Naive thymus-derived CD8-positive, alpha-beta T cell (primary cell): ENCODE results near the gene STXBP3. TPM values are rescaled to one million over a fixed set of nuclear protein-coding genes. Genes with fewer than 3 reads are reported as not detected.

Experiments
- ATAC-seq, 2 donors: fragments of 150-1000 bp; cut with Tn5 transposase in 1 of 2; sonication (Bioruptor Pico), chemical (Tn5 transposase) in 1 of 2; 1 replicate in 1 of 2; 2 replicates in 1 of 2; pipeline ENCODE4 v1.10.0; 2021; ENCODE audit warnings: mild to moderate bottlenecking in 2 of 2, moderate library complexity in 2 of 2
- POLR2A ChIA-PET: fragments of 350-600 bp; sonication (Branson Sonifier 250); formaldehyde crosslinking; loops from one replicate; lab custom pipeline; 2021; ENCODE audit warnings: antibody characterized with exemption; lab: Charles Lee
- DNase-seq, 10 donors: peaks; one replicate each; pipeline versions ENCODE4 v3.0.0 to v3.0.0-alpha.2; 2020 to 2022
- H3K27ac Mint-ChIP-seq, 10 donors: one replicate each; pipeline ENCODE4 v1.8.0; 2020 to 2022; ENCODE audit warnings: mild to moderate bottlenecking in 10 of 10, mixed read lengths in 10 of 10, moderate library complexity in 4 of 10, inconsistent platforms in 1 of 10
- H3K27me3 Mint-ChIP-seq, 5 donors: one replicate each; pipeline ENCODE4 v1.8.0; 2021 to 2022; ENCODE audit warnings: mixed read lengths in 5 of 5
- H3K36me3 Mint-ChIP-seq, 3 donors: one replicate each; pipeline ENCODE4 v1.8.0; 2020 to 2022; ENCODE audit warnings: mixed read lengths in 3 of 3, mild to moderate bottlenecking in 2 of 3, inconsistent platforms in 1 of 3
- H3K4me1 Mint-ChIP-seq, 4 donors: one replicate each; pipeline ENCODE4 v1.8.0; 2021 to 2022; ENCODE audit warnings: mixed read lengths in 4 of 4
- H3K4me3 Mint-ChIP-seq, 10 donors: one replicate each; pipeline ENCODE4 v1.8.0; 2020 to 2022; ENCODE audit warnings: mild to moderate bottlenecking in 10 of 10, mixed read lengths in 10 of 10, moderate library complexity in 6 of 10, inconsistent platforms in 1 of 10
- H3K9me3 Mint-ChIP-seq, 9 donors: one replicate each; pipeline ENCODE4 v1.8.0; 2020 to 2022; ENCODE audit warnings: mixed read lengths in 9 of 9, mild to moderate bottlenecking in 3 of 9, inconsistent platforms in 1 of 9, moderate library complexity in 1 of 9
- polyA plus RNA-seq, 3 donors: library from polyadenylated mRNA; unstranded; fragments of 300-500 nt; fragmentation: Illumina TruSeq; gene quantifications; one replicate each; pipeline ENCODE4 v1.2.3, GENCODE V29; 2021
- total RNA-seq, 8 experiments: library from RNA in 2 of 8; stranded (reverse) in 2 of 8; gene quantifications; one replicate each; pipeline ENCODE4 v1.2.3 and lab custom pipeline; 2021 to 2026

The STXBP3 gene
- total and polyA plus RNA-seq, 5 experiments from 2014 or later, result 39.8 to 83.6 (median 46.1) TPM

DNA sequence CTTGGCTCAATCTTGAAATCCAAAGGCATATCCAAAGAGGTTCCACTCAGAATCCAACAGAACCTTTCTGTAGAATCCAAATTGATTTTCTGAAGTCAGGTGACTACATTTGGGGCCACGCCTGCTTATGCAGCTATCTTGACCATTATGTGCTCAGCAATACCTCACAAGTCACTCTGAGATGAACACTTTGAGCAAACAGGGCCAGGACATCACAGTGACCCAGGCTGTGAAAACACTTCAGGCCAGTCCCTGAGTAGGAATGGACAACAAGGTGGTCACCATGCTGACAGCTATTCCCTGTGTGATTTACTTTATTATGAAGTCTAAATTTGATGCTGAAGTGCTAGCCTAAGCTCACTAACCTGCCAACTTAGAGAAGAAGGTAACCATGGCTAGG is 110.5 kb downstream of the STXBP3 start, which contains the start of gene AKNAD1:
TSS of gene AKNAD1 (minus strand) at position 101 of the 400 bp plus-strand sequence. CDS start 4,430 bp downstream, outside the sequence.
- POLR2A ChIA-PET, result no interaction called here
- H3K27me3 Mint-ChIP-seq, result peaks cover 13 to 31% (median 18%) of the 10 kb centered on the region in 5 donors
- peaks cover 6 to 16% (median 13%) of the 10 kb centered on the region in 4 donors for H3K4me1 Mint-ChIP-seq
- ATAC-seq (no peak), DNase-seq (no peak)
- H3K4me3 Mint-ChIP-seq, result no peak within 1 kb of the TSS
- no peaks in the 10 kb centered on the region for H3K9me3 Mint-ChIP-seq
- peak within 1 kb of the TSS in 2 of 10 donors; percentile 1 to 76 for H3K27ac Mint-ChIP-seq
- no peaks in the 10 kb centered on the region for H3K36me3 Mint-ChIP-seq

DNA sequence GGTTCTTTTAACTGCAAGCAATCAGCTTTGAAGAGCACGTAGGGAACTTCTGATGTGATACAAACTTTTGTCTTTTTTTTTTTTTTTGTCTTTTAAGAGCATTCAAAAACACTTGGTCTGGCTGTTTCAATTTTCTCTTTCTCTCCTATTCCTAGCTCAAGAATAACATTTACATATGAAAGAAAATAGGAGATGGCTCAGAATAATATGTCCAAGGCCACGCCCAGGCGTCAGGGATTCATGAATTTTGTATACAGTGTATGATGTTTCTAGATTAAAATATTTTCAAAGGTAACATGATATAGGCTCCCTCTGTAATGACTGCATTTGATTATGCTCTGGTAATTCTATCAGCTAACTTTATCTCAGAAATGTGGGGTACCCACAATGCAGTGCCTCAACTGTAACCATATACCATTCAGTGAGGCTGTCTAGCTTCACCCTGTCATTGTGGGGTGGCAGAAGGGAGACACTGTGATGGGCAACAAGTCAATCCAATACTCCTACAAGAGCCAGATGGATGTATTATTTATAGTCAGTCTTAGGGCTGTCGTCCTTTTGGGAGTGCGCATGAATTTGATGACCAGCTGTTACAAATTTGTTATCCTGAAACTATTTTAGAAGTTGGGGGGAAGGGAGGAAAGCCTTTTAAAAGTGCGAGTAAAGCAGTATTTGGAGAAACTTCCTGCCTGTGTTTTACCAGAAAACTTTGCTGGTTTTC is 111.9 kb downstream of the STXBP3 start:
- Mint-ChIP-seq H3K27me3 (peaks cover 11 to 31% (median 13%) of the 10 kb centered on the region in 5 donors), H3K4me3 (no peak overlapping the region), H3K27ac (no peak overlapping the region), H3K4me1 (peaks cover 0 to 19% (median 7%) of the 10 kb centered on the region in 4 donors), H3K36me3 (no peaks in the 10 kb centered on the region), H3K9me3 (no peaks in the 10 kb centered on the region)
- DNase-seq (no peak), ATAC-seq (no peak)
- POLR2A ChIA-PET, result interaction anchor here (0.5 kb wide), 1 partner anchor 889 kb away, joined by 4 read pairs; no protein-coding TSS in a partner anchor

Other genes starting within 250 kb of the STXBP3 start
- gene EEIG2, start 186.6 kb upstream of the STXBP3 start, total RNA-seq, result 10 to 100 TPM; 10.3 to 12.1 TPM
- 1 to 10 TPM in 1 of 3 donors, under 1 TPM in 2; 0.48 to 2.4 (median 0.75) TPM for gene EEIG2, start 186.6 kb upstream of the STXBP3 start, polyA plus RNA-seq
- 10 to 100 TPM; 24.8 to 27.6 TPM for gene HENMT1, start 85.6 kb upstream of the STXBP3 start, total RNA-seq
- 10 to 100 TPM; 38.1 to 53.8 (median 42.4) TPM for gene HENMT1, start 85.6 kb upstream of the STXBP3 start, polyA plus RNA-seq
- gene PRPF38B, start 54.4 kb upstream of the STXBP3 start, total RNA-seq, result 100 to 1,000 TPM; 146 TPM
- gene PRPF38B, start 54.4 kb upstream of the STXBP3 start, polyA plus RNA-seq, result 10 to 100 TPM; 18.9 to 21.7 (median 19.1) TPM
- gene FNDC7, start 33.8 kb upstream of the STXBP3 start, total RNA-seq, result under 1 TPM; 0.22 to 0.34 TPM
- not detected for gene FNDC7, start 33.8 kb upstream of the STXBP3 start, polyA plus RNA-seq
- not detected for gene AKNAD1, start 110.4 kb downstream of the STXBP3 start, total RNA-seq
- gene AKNAD1, start 110.4 kb downstream of the STXBP3 start, polyA plus RNA-seq, result not detected
- 1 to 10 TPM in 1 of 2 experiments, under 1 TPM in 1; 0.88 to 2.3 TPM for gene GPSM2, start 130.3 kb downstream of the STXBP3 start, total RNA-seq
- under 1 TPM; 0.33 to 0.59 (median 0.58) TPM for gene GPSM2, start 130.3 kb downstream of the STXBP3 start, polyA plus RNA-seq
- 10 to 100 TPM; 25.0 to 25.4 TPM for gene CLCC1, start 216.8 kb downstream of the STXBP3 start, total RNA-seq
- 10 to 100 TPM; 10.6 to 12.7 (median 10.8) TPM for gene CLCC1, start 216.8 kb downstream of the STXBP3 start, polyA plus RNA-seq